Measurements from ENCODE around the gene CEP128. TPM values are rescaled to one million over a fixed set of nuclear protein-coding genes. Genes with fewer than 3 reads are reported as not detected.
"Not testable (repeated sequence)": the region's sequence is repeated elsewhere in the genome, so short reads cannot be mapped to it uniquely, and the experiment has no call there.

The CEP128 gene
- polyA plus RNA-seq, 1 experiment = 1.9 TPM

DNA sequence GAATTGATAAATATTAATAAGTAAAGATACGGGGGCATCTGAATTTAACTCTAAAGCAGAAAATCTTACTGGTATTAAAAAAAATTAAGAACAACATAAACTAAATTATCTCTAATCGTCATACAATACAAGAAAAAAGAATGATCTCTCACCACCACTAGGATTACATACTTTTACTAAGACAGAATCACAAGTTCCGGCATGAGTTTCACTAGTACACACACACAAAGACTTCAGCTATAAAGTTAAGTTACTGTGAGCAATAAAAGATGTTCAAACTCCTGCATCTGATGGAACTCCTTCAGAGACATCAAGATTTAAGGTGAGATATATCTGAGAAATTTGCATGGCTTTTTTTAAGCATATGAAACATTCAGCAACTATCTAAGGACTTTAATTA lies 21.9 kb downstream of the CEP128 start:
- Histone ChIP-seq H3K27me3 (ENCODE audit: control insufficient read depth, insufficient read depth, low read length) (no peaks in the 10 kb centered on the region), H3K36me3 (ENCODE audit: control insufficient read depth, insufficient read depth, low read length) (no peaks in the 10 kb centered on the region), H3K4me3 (ENCODE audit: low read depth, low read length) (no peak overlapping the region)
- no peak for DNase-seq (ENCODE audit: low read depth)
- ChIA-PET POLR2A (no interaction called here), CTCF (no interaction called here)
- TF ChIP-seq, protein P1, sequence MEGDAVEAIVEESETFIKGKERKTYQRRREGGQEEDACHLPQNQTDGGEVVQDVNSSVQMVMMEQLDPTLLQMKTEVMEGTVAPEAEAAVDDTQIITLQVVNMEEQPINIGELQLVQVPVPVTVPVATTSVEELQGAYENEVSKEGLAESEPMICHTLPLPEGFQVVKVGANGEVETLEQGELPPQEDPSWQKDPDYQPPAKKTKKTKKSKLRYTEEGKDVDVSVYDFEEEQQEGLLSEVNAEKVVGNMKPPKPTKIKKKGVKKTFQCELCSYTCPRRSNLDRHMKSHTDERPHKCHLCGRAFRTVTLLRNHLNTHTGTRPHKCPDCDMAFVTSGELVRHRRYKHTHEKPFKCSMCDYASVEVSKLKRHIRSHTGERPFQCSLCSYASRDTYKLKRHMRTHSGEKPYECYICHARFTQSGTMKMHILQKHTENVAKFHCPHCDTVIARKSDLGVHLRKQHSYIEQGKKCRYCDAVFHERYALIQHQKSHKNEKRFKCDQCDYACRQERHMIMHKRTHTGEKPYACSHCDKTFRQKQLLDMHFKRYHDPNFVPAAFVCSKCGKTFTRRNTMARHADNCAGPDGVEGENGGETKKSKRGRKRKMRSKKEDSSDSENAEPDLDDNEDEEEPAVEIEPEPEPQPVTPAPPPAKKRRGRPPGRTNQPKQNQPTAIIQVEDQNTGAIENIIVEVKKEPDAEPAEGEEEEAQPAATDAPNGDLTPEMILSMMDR (IDR thresholded peaks at IDR 0.05; ENCODE audit: insufficient read depth, low read depth, low read length) = no peak

DNA sequence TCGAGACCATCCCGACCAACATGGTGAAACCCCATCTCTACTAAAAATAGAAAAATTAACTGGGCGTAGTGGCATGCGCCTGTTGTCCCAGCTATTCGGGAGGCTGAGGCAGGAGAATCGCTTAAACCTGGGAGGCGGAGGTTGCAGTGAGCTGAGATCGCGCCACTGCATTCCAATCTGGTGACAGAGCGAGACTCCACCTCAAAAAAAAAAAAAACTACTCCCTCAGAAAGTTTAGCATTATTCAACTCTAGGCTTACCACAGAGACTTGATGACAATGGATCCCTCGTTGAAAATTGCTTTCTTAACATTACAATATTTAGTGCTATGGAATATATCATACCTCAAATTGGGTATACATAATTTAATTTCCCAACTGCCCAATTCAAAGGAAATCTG lies 29.5 kb downstream of the CEP128 start:
- H3K4me3 ChIP-seq (ENCODE audit: low read depth, low read length); H3K27me3 ChIP-seq (ENCODE audit: control insufficient read depth, insufficient read depth, low read length); CTCF ChIA-PET; POLR2A ChIA-PET; DNase-seq (ENCODE audit: low read depth); H3K36me3 ChIP-seq (ENCODE audit: control insufficient read depth, insufficient read depth, low read length): not testable (repeated sequence)

DNA sequence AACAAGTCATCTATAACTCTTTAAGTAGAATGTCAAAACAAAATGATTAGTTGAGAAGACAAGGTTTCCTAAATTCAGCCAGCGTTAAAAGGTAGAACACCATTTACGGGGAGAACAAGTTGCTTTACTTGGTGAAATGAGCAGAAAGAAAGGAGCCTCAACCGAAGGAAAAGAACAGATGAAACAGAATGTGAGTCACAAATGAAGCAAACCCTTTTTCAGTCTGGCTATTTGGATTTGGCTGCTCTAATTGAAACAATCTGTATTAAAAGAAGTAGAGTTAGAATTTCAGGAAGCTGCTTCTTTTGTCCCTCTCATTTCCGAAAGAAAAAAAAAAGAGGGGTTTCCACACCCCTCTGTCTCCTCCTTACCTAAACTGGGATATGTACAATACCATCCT lies 34.6 kb downstream of the CEP128 start:
- Histone ChIP-seq H3K27me3 (ENCODE audit: control insufficient read depth, insufficient read depth, low read length) (no peaks in the 10 kb centered on the region), H3K4me3 (ENCODE audit: low read depth, low read length) (no peak overlapping the region), H3K36me3 (ENCODE audit: control insufficient read depth, insufficient read depth, low read length) (no peaks in the 10 kb centered on the region)
- DNase-seq (ENCODE audit: low read depth) = peak; percentile 23
- TF ChIP-seq, protein P1 (IDR thresholded peaks at IDR 0.05; ENCODE audit: insufficient read depth, low read depth, low read length) = no peak
- ChIA-PET POLR2A (no interaction called here), CTCF (interaction anchor here (0.6 to 1.5 kb wide), 2 partner anchors 28 to 257 kb away, joined by 3 to 4 read pairs; no protein-coding TSS in a partner anchor)

DNA sequence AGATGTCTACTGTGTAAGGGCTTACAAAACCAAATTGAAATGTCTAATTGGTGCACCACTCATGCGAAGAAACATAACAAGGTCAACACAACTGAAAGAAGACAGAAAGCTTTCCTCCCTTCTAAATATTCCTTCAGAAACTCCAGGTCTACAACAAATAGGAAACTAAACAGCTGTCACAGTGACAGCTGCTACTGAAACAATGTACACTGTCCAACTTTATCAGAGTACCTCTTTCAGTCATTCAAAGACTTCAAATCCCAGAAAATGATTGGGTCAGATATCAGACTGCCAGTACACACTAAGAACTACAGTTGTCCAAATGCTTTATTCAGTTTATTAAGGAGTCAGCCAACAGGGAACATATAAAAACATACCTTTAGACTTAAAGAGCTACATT lies 35.2 kb downstream of the CEP128 start:
- CTCF ChIA-PET = interaction anchor here (0.6 kb wide), 1 partner anchor 1126 kb away, joined by 4 read pairs; no protein-coding TSS in a partner anchor
- Histone ChIP-seq H3K4me3 (ENCODE audit: low read depth, low read length) (no peak overlapping the region), H3K27me3 (ENCODE audit: control insufficient read depth, insufficient read depth, low read length) (no peaks in the 10 kb centered on the region), H3K36me3 (ENCODE audit: control insufficient read depth, insufficient read depth, low read length) (no peaks in the 10 kb centered on the region)
- POLR2A ChIA-PET = no interaction called here
- DNase-seq (ENCODE audit: low read depth) = no peak
- TF ChIP-seq, protein P1 (IDR thresholded peaks at IDR 0.05; ENCODE audit: insufficient read depth, low read depth, low read length) = no peak

DNA sequence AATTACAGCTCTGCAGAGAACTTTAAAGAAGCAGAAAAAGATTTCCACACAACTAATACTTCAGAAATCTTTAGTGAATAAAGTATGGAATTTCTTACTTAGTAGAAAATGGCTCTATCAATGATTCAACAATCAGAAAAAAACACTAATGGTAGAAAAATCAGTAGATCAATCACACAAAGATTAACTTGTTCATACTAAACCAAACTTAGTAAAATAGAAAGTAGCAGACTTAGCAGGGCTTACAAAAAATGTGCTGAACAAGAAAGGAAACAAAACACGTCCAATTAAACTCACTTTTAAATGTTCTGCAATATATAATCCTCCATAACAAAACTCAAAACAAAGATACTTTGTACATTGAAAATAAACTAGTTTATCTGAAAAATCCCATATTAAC lies 38.9 kb downstream of the CEP128 start:
- ChIA-PET CTCF (no interaction called here), POLR2A (no interaction called here)
- H3K36me3 ChIP-seq (ENCODE audit: control insufficient read depth, insufficient read depth, low read length) = no peaks in the 10 kb centered on the region
- H3K4me3 ChIP-seq (ENCODE audit: low read depth, low read length) = no peak overlapping the region
- H3K27me3 ChIP-seq (ENCODE audit: control insufficient read depth, insufficient read depth, low read length) = no peaks in the 10 kb centered on the region
- TF ChIP-seq, protein P1 (IDR thresholded peaks at IDR 0.05; ENCODE audit: insufficient read depth, low read depth, low read length) = no peak
- DNase-seq (ENCODE audit: low read depth) = no peak

DNA sequence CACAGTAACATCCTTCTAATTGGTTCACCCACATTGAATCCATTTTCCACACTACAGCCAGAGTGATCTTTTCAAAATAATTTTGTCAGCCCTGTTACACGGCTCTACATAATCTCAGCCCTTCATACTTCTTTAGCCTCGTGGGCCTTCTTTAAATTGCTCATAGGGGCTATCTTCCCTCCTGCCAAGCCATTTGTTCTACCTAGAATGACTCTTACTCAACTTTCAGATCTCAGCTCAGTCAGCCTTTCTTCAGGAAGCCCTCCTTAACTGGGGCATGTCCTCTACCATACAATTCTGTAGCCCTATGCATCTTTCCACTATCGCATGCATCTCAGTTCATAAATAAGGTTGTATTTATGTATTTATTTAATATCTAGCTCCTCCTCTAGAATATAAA lies 39.7 kb downstream of the CEP128 start:
- ChIA-PET CTCF (interaction anchor here (0.6 kb wide), 1 partner anchor 10 kb away, joined by 3 read pairs; no protein-coding TSS in a partner anchor), POLR2A (no interaction called here)
- Histone ChIP-seq H3K4me3 (ENCODE audit: low read depth, low read length) (no peak overlapping the region), H3K36me3 (ENCODE audit: control insufficient read depth, insufficient read depth, low read length) (no peaks in the 10 kb centered on the region), H3K27me3 (ENCODE audit: control insufficient read depth, insufficient read depth, low read length) (no peaks in the 10 kb centered on the region)
- TF ChIP-seq, protein P1 (IDR thresholded peaks at IDR 0.05; ENCODE audit: insufficient read depth, low read depth, low read length) = no peak
- DNase-seq (ENCODE audit: low read depth) = no peak

Measured in BJ (cell line).